GM12872 (cell line): Measurements from ENCODE around the gene EPN2.

Source experiments
- CTCF ChIP-seq: IDR thresholded peaks from 3 replicates; pipeline ENCODE4 v1.5.1; 2011; ENCODE audit warnings: low read depth, mild to moderate bottlenecking, low read length, moderate library complexity; ENCODE audit not compliant: insufficient read depth

The EPN2 gene

GRCh38 chr17:19342611-19343255 is 105.6 kb downstream of the EPN2 start:
- no peak for TF ChIP-seq CTCF

DNA sequence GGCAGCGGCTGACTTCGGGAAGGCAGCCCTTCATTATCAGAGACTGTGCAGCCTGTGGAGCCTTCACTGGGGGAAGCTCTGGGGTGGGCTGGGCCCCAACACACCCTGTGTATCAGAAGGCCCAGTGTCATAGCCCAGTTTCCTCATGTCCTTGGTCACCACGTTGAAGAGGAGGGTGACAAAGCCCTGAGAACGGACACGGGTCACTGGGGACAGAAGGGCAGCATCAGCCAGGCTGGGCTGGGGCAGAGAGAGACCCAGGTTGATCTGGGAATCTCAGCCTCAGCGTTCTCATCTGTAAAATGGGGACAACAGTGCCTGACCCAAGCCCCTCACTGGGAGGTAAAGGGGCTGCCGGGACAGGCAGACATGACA is 106.1 kb downstream of the EPN2 start:
- no peak for TF ChIP-seq CTCF

DNA sequence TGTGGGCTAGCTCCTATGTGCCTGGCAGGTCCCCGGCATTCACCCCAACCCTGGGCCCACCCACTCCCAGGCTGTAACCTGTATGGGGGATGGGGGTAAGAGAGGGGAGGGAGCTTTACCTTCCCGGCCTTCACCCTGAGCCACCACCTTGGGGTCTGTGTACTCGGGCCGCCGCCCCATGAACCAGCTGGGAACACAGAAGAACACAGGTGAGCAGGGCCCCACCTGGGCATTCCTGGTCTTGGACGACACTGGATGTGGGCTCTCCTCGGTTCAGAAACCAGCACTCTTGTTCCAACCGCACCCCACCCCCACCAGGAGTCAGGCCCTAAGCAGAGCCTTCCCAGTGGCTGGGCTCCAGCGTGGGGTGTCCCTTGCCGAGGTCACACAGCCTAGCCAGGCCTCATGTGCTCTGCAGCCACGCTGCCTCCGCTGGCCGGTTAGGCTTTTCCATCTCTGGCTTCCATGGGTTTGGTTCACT is 106.5 kb downstream of the EPN2 start:
- TF ChIP-seq CTCF, result no peak

GRCh38 chr17:19344311-19345066 is 107.3 kb downstream of the EPN2 start:
- no peak for TF ChIP-seq CTCF

- no peak for TF ChIP-seq CTCF
These were observed 107.9 kb downstream of the EPN2 start for GRCh38 chr17:19345067-19345460.

- TF ChIP-seq CTCF, result no peak
These were observed 108.6 kb downstream of the EPN2 start for GRCh38 chr17:19345486-19346350.
